ENCODE data around the gene CRISPLD2.

The CRISPLD2 gene

GRCh38 chr16:84788920-84789391 lies 30.8 kb upstream of the CRISPLD2 start:
- no peak for TF ChIP-seq FOXA1 (IDR thresholded peaks at IDR 0.05)
- TF ChIP-seq LEF1 (IDR thresholded peaks at IDR 0.05; ENCODE audit: borderline replicate concordance): no peak
- no peak for TF ChIP-seq ZNF384 (IDR thresholded peaks at IDR 0.05)
- TF ChIP-seq SP1 (IDR thresholded peaks at IDR 0.05): no peak
- TF ChIP-seq L3MBTL2 (conservative IDR thresholded peaks at IDR 0.05): no peak
- TF ChIP-seq HDGF (IDR thresholded peaks at IDR 0.05; ENCODE audit: borderline replicate concordance): no peak
- no peak for TF ChIP-seq BHLHE40 (IDR thresholded peaks at IDR 0.05; ENCODE audit: borderline replicate concordance)
- no peak for TF ChIP-seq SUZ12 (IDR thresholded peaks at IDR 0.05)
- TF ChIP-seq PKNOX1 (IDR thresholded peaks at IDR 0.05): no peak
- TF ChIP-seq FOXM1 (IDR thresholded peaks at IDR 0.05; ENCODE audit: borderline replicate concordance): no peak
- no peak for TF ChIP-seq NFRKB (IDR thresholded peaks at IDR 0.05)
- TF ChIP-seq ELF4 (IDR thresholded peaks at IDR 0.05): no peak
- TF ChIP-seq FOXK2 (IDR thresholded peaks at IDR 0.05): no peak
- TF ChIP-seq ARNT (IDR thresholded peaks at IDR 0.05): no peak
- ChIA-PET POLR2A (no interaction called here), CTCF (no interaction called here)
- DNase-seq (ENCODE audit: extremely low spot score): no peak

DNA sequence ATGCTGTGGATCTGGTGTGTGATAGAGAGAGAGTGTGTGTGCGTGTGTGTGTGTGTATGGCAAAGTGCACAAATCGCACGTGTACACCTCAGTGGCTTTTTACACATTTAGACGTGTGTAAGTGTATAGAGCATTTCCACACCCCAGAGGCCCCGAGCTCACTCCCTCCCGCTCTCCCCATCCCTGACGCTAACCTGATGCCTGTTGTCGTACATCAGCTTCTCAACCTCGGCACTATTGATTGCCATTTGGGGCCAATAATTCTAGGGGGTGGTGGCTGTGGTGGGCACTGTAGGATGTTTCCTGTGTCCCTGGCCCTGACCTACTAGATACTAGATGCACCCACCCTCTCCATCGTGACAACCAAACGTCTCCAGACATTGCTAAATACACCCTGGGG lies 30.4 kb upstream of the CRISPLD2 start:
- ChIA-PET CTCF (no interaction called here), POLR2A (no interaction called here)
- TF ChIP-seq HDGF (IDR thresholded peaks at IDR 0.05; ENCODE audit: borderline replicate concordance): no peak
- no peak for TF ChIP-seq FOXA1 (IDR thresholded peaks at IDR 0.05)
- no peak for TF ChIP-seq CTBP1 (IDR thresholded peaks at IDR 0.05; ENCODE audit: borderline replicate concordance)
- TF ChIP-seq LEF1 (IDR thresholded peaks at IDR 0.05; ENCODE audit: borderline replicate concordance): no peak
- no peak for TF ChIP-seq SP1 (IDR thresholded peaks at IDR 0.05)
- TF ChIP-seq TARDBP (IDR thresholded peaks at IDR 0.05): no peak
- TF ChIP-seq SUZ12 (IDR thresholded peaks at IDR 0.05): no peak
- no peak for TF ChIP-seq NFRKB (IDR thresholded peaks at IDR 0.05)
- TF ChIP-seq ZNF384 (IDR thresholded peaks at IDR 0.05): no peak
- no peak for TF ChIP-seq L3MBTL2 (conservative IDR thresholded peaks at IDR 0.05)
- no peak for TF ChIP-seq FOXK2 (IDR thresholded peaks at IDR 0.05)
- TF ChIP-seq FOXM1 (IDR thresholded peaks at IDR 0.05; ENCODE audit: borderline replicate concordance): no peak
- no peak for TF ChIP-seq PKNOX1 (IDR thresholded peaks at IDR 0.05)
- TF ChIP-seq BHLHE40 (IDR thresholded peaks at IDR 0.05; ENCODE audit: borderline replicate concordance): no peak
- TF ChIP-seq ARNT (IDR thresholded peaks at IDR 0.05): no peak
- no peak for TF ChIP-seq ELF4 (IDR thresholded peaks at IDR 0.05)
- DNase-seq (ENCODE audit: extremely low spot score): no peak

DNA sequence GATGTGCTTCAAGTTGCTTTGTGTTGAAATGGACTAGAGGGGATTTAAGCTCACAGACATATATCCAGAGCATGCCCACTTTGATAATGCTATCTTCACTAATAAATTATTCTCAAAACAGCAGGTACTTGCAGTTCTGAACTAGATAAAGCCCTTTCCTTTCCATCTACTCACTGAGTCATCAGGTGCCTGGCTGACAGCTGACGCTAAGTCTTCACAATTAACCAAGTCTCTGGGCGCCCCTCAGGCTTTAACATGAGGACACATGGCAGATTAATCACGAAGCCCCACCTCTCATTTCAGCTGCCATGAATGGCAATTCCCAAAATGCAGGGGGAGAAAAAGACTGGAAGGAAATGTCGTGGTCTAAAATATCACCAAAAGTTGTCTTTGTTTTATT lies 29.5 kb upstream of the CRISPLD2 start:
- no peak for DNase-seq (ENCODE audit: extremely low spot score)
- TF ChIP-seq ZNF384 (IDR thresholded peaks at IDR 0.05) (no peak), HDGF (IDR thresholded peaks at IDR 0.05; ENCODE audit: borderline replicate concordance) (no peak), ELF4 (IDR thresholded peaks at IDR 0.05) (no peak), CTBP1 (IDR thresholded peaks at IDR 0.05; ENCODE audit: borderline replicate concordance) (no peak), LEF1 (IDR thresholded peaks at IDR 0.05; ENCODE audit: borderline replicate concordance) (no peak), ARNT (IDR thresholded peaks at IDR 0.05) (no peak), L3MBTL2 (conservative IDR thresholded peaks at IDR 0.05) (no peak), BHLHE40 (IDR thresholded peaks at IDR 0.05; ENCODE audit: borderline replicate concordance) (no peak), SP1 (IDR thresholded peaks at IDR 0.05) (no peak), SUZ12 (IDR thresholded peaks at IDR 0.05) (no peak), FOXK2 (IDR thresholded peaks at IDR 0.05) (no peak), NFRKB (IDR thresholded peaks at IDR 0.05) (no peak), TARDBP (IDR thresholded peaks at IDR 0.05) (no peak), FOXM1 (IDR thresholded peaks at IDR 0.05; ENCODE audit: borderline replicate concordance) (no peak), FOXA1 (IDR thresholded peaks at IDR 0.05) (no peak), PKNOX1 (IDR thresholded peaks at IDR 0.05) (no peak)
- ChIA-PET CTCF (no interaction called here), POLR2A (no interaction called here)

DNA sequence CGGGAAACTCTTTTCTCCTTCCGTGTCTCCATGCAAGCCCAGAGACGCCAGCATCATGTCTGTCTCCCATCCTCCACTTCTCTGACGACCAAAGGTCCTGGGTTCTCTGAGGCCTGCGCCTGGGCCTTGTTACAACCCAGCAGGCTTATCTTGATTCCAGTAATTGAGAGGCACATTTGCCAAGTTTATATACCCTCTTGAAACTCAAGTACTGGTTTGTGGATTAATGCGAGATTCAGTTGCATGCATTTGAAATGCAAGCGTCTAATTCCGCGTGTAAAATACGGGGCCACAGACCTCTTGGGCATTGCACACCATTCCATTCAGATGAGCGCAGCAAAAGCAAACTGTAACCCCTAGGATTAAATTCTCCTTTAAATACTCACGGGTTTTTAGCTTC lies 28.7 kb upstream of the CRISPLD2 start:
- ChIA-PET POLR2A (no interaction called here), CTCF (no interaction called here)
- DNase-seq (ENCODE audit: extremely low spot score): no peak
- TF ChIP-seq CTBP1 (IDR thresholded peaks at IDR 0.05; ENCODE audit: borderline replicate concordance) (no peak), NFRKB (IDR thresholded peaks at IDR 0.05) (no peak), LEF1 (IDR thresholded peaks at IDR 0.05; ENCODE audit: borderline replicate concordance) (no peak)

GRCh38 chr16:84791501-84791900 lies 28.3 kb upstream of the CRISPLD2 start:
- ChIA-PET CTCF (no interaction called here), POLR2A (no interaction called here)
- TF ChIP-seq BHLHE40 (IDR thresholded peaks at IDR 0.05; ENCODE audit: borderline replicate concordance): no peak
- TF ChIP-seq LEF1 (IDR thresholded peaks at IDR 0.05; ENCODE audit: borderline replicate concordance): no peak
- TF ChIP-seq FOXM1 (IDR thresholded peaks at IDR 0.05; ENCODE audit: borderline replicate concordance): no peak
- TF ChIP-seq CTBP1 (IDR thresholded peaks at IDR 0.05; ENCODE audit: borderline replicate concordance): no peak
- TF ChIP-seq ELF4 (IDR thresholded peaks at IDR 0.05): no peak
- no peak for TF ChIP-seq FOXA1 (IDR thresholded peaks at IDR 0.05)
- no peak for TF ChIP-seq HDGF (IDR thresholded peaks at IDR 0.05; ENCODE audit: borderline replicate concordance)
- no peak for TF ChIP-seq ARNT (IDR thresholded peaks at IDR 0.05)
- no peak for TF ChIP-seq SUZ12 (IDR thresholded peaks at IDR 0.05)
- TF ChIP-seq ZNF384 (IDR thresholded peaks at IDR 0.05): no peak
- no peak for TF ChIP-seq PKNOX1 (IDR thresholded peaks at IDR 0.05)
- TF ChIP-seq SP1 (IDR thresholded peaks at IDR 0.05): no peak
- TF ChIP-seq FOXK2 (IDR thresholded peaks at IDR 0.05): no peak
- no peak for DNase-seq (ENCODE audit: extremely low spot score)

DNA sequence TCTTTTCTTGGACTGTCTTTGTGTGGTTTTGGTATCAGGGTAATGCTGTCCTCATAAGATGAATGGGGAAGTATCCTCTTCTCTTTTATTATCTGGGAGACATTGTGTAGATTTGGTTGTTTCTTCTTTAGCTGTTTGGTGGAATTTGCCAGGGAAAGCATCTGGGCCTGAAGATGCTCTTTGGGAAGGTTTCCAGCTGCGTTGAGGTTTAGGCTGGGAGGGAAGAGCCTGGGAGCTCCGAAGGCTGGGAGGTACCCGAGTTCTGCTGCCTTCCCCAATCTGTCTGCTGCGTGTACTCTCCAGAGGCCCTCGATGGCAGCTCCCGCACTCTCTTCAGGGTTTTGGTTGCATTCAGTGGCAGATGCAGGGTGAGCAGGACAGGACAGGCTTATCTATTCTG lies 25.6 kb upstream of the CRISPLD2 start:
- TF ChIP-seq PKNOX1 (IDR thresholded peaks at IDR 0.05) (no peak), FOXM1 (IDR thresholded peaks at IDR 0.05; ENCODE audit: borderline replicate concordance) (no peak), NFRKB (IDR thresholded peaks at IDR 0.05) (no peak), L3MBTL2 (conservative IDR thresholded peaks at IDR 0.05) (no peak), FOXK2 (IDR thresholded peaks at IDR 0.05) (no peak), FOXA1 (IDR thresholded peaks at IDR 0.05) (no peak), ZNF384 (IDR thresholded peaks at IDR 0.05) (no peak), TARDBP (IDR thresholded peaks at IDR 0.05) (no peak), LEF1 (IDR thresholded peaks at IDR 0.05; ENCODE audit: borderline replicate concordance) (no peak), SUZ12 (IDR thresholded peaks at IDR 0.05) (no peak), BHLHE40 (IDR thresholded peaks at IDR 0.05; ENCODE audit: borderline replicate concordance) (no peak), ELF4 (IDR thresholded peaks at IDR 0.05) (no peak), CTBP1 (IDR thresholded peaks at IDR 0.05; ENCODE audit: borderline replicate concordance) (no peak), SP1 (IDR thresholded peaks at IDR 0.05) (no peak)
- ChIA-PET POLR2A (no interaction called here), CTCF (no interaction called here)
- DNase-seq (ENCODE audit: extremely low spot score): no peak
